8988T (cell line): ENCODE measurements around the gene FAH.
"Not testable (repeated sequence)": the region's sequence is repeated elsewhere in the genome, so short reads cannot be mapped to it uniquely, and the experiment has no call there.

Experiments
- DNase-seq: peaks from one replicate; pipeline ENCODE4 v3.0.0; 2011

The FAH gene

GRCh38 chr15:80152180-80152895 is 461 bp upstream of the FAH start:
- peak; percentile 85 for DNase-seq

GRCh38 chr15:80153900-80154299 is 1.1 kb downstream of the FAH start:
- DNase-seq: no peak

- no peak for DNase-seq
Observed at GRCh38 chr15:80154336-80154735, 1.5 kb downstream of the FAH start.

GRCh38 chr15:80155001-80155377 is 2.2 kb downstream of the FAH start:
- DNase-seq: no peak

GRCh38 chr15:80155378-80156175 is 2.8 kb downstream of the FAH start:
- not testable (repeated sequence) for DNase-seq

- DNase-seq: no peak
Observed at GRCh38 chr15:80156176-80156720, 3.4 kb downstream of the FAH start.

GRCh38 chr15:80157215-80157614 is 4.4 kb downstream of the FAH start:
- no peak for DNase-seq

- DNase-seq: no peak
Observed at GRCh38 chr15:80159301-80159700, 6.5 kb downstream of the FAH start.

- DNase-seq: no peak
Observed at GRCh38 chr15:80159811-80160569, 7.2 kb downstream of the FAH start.

GRCh38 chr15:80160570-80161156 is 7.9 kb downstream of the FAH start:
- no peak for DNase-seq

- no peak for DNase-seq
Observed at GRCh38 chr15:80161468-80162016, 8.7 kb downstream of the FAH start.

GRCh38 chr15:80162059-80162554 is 9.3 kb downstream of the FAH start:
- no peak for DNase-seq

GRCh38 chr15:80163217-80163616 is 10.4 kb downstream of the FAH start:
- DNase-seq: no peak

GRCh38 chr15:80163897-80164296 is 11.1 kb downstream of the FAH start:
- no peak for DNase-seq

- DNase-seq: no peak
Observed at GRCh38 chr15:80167936-80168335, 15.1 kb downstream of the FAH start.

GRCh38 chr15:80168421-80168820 is 15.6 kb downstream of the FAH start:
- no peak for DNase-seq

GRCh38 chr15:80169768-80170357 is 17.1 kb downstream of the FAH start:
- no peak for DNase-seq

- DNase-seq: no peak
Observed at GRCh38 chr15:80170596-80170995, 17.8 kb downstream of the FAH start.

- DNase-seq: no peak
Observed at GRCh38 chr15:80171787-80172186, 19.0 kb downstream of the FAH start.

GRCh38 chr15:80172401-80172800 is 19.6 kb downstream of the FAH start:
- no peak for DNase-seq

GRCh38 chr15:80173022-80173759 is 20.4 kb downstream of the FAH start:
- peak; percentile 30 for DNase-seq
